ENCODE results near the gene TRIO.

- TF ChIP-seq EZH2phosphoT487 (IDR thresholded peaks at IDR 0.05; ENCODE audit: low read depth, severe bottlenecking, unreplicated experiment) (no peak), CTCF (IDR thresholded peaks at IDR 0.05; ENCODE audit: poor library complexity) (no peak)
Measured at GRCh38 chr5:14121552-14121951, 21.6 kb upstream of the TRIO start.
